Stimulated activated memory B cell treated with anti-CD40 and anti-IgM and Interleukin-4, amounts not matched to agents 10 μg/mL and 1 μg/mL and 100 μg/mL, for 72 hours (primary cell): ENCODE data around the gene TLR7.
A peak's percentile ranks its signal among the peaks of the same experiment; 100 is the strongest.

ENCODE experiments used
- ATAC-seq: fragments of 150-1000 bp; cut with Tn5 transposase; 2 replicates; pipeline ENCODE4 v1.10.0; 2021
- H3K27ac Mint-ChIP-seq: one replicate; pipeline ENCODE4 v1.8.0; 2022; ENCODE audit warnings: mild to moderate bottlenecking, mixed read lengths
- H3K27me3 Mint-ChIP-seq: one replicate; pipeline ENCODE4 v1.8.0; 2022; ENCODE audit warnings: mixed read lengths
- H3K36me3 Mint-ChIP-seq: one replicate; pipeline ENCODE4 v1.8.0; 2022; ENCODE audit warnings: mixed read lengths
- H3K4me1 Mint-ChIP-seq: one replicate; pipeline ENCODE4 v1.8.0; 2022; ENCODE audit warnings: mixed read lengths
- H3K4me3 Mint-ChIP-seq: one replicate; pipeline ENCODE4 v1.8.0; 2022; ENCODE audit warnings: mild to moderate bottlenecking, moderate library complexity, mixed read lengths
- H3K9me3 Mint-ChIP-seq: one replicate; pipeline ENCODE4 v1.8.0; 2022; ENCODE audit warnings: mixed read lengths

The TLR7 gene

DNA sequence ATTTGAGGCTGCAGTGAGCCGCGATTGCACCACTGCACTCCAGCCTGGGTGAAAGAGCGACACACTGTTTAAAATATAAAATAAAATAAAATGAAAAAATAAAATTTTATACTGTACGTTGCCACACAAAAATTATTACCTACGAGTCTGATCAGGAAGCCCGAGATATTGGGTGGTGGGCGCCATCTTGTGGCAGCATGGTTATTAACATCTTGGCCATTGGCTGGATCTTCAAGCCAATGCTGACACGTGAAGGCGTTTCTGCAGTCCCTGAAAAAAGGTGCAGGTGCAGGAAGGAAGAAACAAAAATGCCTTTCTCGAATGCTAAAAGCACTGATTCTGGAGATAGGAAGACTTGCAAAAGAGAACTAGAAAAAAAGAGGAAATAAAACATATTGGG lies 34.6 kb downstream of the TLR7 start:
- H3K27ac Mint-ChIP-seq, result no peak overlapping the region
- H3K4me3 Mint-ChIP-seq, result no peak overlapping the region
- no peaks in the 10 kb centered on the region for H3K27me3 Mint-ChIP-seq
- H3K9me3 Mint-ChIP-seq, result no peaks in the 10 kb centered on the region
- no peaks in the 10 kb centered on the region for H3K36me3 Mint-ChIP-seq
- H3K4me1 Mint-ChIP-seq, result peaks cover 7% of the 10 kb centered on the region
- ATAC-seq, result no peak

DNA sequence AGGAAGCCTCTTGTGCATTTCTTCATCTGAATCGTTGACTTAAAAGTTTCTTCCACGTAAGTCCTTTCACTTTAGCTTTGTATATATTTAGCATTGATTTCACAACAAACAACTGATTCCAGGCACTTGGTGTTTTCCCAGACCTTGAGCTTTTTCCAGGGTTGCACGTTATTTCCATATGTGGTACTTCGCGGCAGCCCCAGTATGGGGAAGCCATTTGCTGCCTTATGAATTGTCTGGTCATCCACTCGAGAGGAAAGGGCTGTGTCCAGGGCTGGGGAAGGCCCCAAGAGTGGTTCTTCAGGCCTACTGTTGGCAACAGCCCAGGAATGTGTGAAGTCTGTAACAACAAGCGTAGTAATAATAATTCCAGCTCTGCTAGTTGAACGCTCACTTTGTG lies 36.8 kb downstream of the TLR7 start:
- H3K27ac Mint-ChIP-seq, result peak overlapping the region; percentile 48
- H3K27me3 Mint-ChIP-seq, result no peaks in the 10 kb centered on the region
- ATAC-seq, result no peak
- H3K4me1 Mint-ChIP-seq, result peaks cover 7% of the 10 kb centered on the region
- H3K36me3 Mint-ChIP-seq, result no peaks in the 10 kb centered on the region
- no peaks in the 10 kb centered on the region for H3K9me3 Mint-ChIP-seq
- H3K4me3 Mint-ChIP-seq, result no peak overlapping the region

DNA sequence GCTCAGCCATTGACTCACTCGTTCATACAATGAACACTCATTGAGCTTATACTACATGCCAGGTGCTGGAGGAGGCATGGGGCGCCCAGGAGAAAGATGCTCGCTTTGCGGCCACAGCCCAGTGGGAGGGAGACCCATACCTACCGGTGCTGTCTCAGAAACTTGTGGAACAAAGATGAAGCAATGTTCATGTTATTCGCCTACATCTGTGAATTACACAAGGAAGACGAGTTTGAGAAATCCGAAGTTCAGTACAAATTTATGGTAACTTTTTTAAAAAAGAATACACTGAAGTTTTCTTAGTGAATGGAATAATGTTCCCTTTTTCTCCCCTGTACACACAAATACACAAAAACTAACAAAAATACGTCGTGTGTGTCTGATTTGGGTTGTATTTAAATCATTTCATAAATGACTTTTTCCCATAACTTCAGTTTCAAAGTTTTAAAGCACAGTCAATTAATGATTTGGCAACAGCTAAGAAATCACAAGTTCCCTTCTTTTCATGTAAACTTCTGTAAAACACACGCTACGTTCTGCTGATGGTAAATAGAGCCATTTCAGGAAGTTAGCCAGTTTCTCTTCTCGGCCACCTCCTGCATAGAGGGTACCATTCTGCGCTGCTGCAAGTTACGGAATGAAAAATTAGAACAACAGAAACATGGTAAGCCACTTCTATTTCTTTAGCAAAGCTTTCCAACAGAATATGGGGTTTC lies 39.3 kb downstream of the TLR7 start, which contains the start of gene TLR8:
TSS of gene TLR8 (plus strand) at position 575 of the 716 bp plus-strand sequence. CDS start at position 662, 87 bp downstream.
- no peak for ATAC-seq
- Mint-ChIP-seq H3K4me1 (peaks cover 7% of the 10 kb centered on the region), H3K36me3 (no peaks in the 10 kb centered on the region), H3K27me3 (no peaks in the 10 kb centered on the region), H3K9me3 (no peaks in the 10 kb centered on the region), H3K27ac (no peak within 1 kb of the TSS), H3K4me3 (no peak within 1 kb of the TSS)

DNA sequence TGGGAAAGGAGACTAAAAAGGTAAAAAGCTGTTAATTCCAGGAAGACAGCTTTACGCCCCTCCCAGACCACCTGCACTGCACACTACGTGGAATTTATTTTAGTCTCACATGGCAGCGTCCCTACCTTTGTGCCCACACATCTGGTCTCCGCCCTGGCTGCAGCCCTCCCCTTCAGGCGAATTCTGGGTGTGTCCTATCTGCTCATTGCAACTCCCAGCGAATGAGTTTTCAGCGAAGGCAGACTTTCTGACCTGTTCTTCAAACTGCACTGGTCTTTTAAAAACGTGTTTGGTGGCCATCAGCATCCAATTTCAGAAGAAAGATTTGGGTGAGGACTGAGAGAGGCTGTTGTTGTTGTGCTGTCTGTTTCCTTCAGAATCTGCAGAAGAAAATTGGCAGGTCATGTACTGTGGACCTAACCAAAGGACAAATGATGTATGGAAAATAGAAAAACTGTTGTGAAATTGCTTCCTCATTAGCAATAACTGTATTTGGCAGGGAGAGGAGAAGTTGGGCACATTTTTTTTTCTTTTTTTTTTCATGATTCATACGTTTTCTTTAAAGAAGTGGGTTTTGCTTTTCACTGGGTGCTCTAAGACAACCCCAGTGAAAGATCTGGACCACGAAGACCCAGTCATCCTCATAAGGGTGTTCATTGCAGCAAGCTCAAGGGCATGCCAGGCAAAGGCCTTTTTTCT lies 43.7 kb downstream of the TLR7 start:
- ATAC-seq, result no peak
- Mint-ChIP-seq H3K27me3 (no peaks in the 10 kb centered on the region), H3K4me1 (peaks cover 8% of the 10 kb centered on the region), H3K27ac (no peak overlapping the region), H3K9me3 (no peaks in the 10 kb centered on the region), H3K36me3 (no peaks in the 10 kb centered on the region), H3K4me3 (no peak overlapping the region)

DNA sequence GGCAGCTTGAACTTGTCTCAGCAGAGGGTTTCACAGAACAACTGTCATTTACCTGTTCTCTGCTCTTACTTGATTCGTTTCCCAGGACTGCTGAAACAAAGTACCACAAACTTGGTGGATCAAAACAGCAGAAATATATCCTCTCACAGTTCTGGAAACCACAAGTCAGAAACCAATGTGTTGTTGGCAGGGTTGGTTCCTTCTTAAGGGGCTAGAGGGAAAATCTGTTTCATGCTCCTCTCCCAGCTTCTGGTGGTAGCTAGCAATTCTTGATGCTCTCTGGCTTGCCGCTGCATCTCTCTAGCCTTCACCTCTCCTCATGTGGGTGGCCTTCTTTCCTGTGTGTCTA lies 44.2 kb downstream of the TLR7 start:
- H3K4me1 Mint-ChIP-seq, result peaks cover 8% of the 10 kb centered on the region
- H3K36me3 Mint-ChIP-seq, result no peaks in the 10 kb centered on the region
- H3K4me3 Mint-ChIP-seq, result no peak overlapping the region
- no peaks in the 10 kb centered on the region for H3K27me3 Mint-ChIP-seq
- no peaks in the 10 kb centered on the region for H3K9me3 Mint-ChIP-seq
- H3K27ac Mint-ChIP-seq, result no peak overlapping the region
- no peak for ATAC-seq

DNA sequence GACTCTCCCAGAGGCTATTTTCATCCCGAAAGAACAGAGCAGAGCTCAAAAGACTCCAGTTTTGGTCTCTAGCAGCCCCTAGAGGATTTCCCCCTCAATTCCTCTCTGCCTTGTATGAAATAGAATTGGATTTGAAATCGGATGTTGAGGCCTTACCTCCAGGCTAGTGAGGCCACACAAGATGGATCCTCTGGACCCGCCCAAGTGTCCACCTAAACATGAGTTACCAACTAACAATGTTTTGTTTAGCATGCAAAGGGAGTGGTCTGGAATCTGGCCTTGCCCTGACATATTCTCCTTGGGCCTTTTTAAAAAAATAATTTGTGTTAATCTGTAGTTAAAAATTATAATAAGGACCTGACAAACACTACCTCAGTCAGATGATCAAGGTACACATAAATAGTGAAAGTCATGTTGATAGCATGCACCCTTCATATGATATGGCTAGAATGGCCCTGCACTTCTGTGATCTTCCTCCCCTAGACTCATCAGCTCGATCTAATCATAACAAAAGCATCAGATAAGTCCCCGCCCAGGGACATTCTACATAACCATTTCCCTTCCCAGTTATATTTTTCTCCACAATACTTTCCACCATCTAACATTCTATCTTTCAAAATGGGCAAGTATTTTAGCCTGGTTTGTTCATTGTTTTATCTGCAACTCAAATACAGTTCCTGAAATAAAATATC lies 46.1 kb downstream of the TLR7 start:
- no peaks in the 10 kb centered on the region for H3K9me3 Mint-ChIP-seq
- H3K4me3 Mint-ChIP-seq, result no peak overlapping the region
- H3K4me1 Mint-ChIP-seq, result peaks cover 8% of the 10 kb centered on the region
- no peak for ATAC-seq
- H3K27me3 Mint-ChIP-seq, result no peaks in the 10 kb centered on the region
- H3K36me3 Mint-ChIP-seq, result no peaks in the 10 kb centered on the region
- H3K27ac Mint-ChIP-seq, result no peak overlapping the region

DNA sequence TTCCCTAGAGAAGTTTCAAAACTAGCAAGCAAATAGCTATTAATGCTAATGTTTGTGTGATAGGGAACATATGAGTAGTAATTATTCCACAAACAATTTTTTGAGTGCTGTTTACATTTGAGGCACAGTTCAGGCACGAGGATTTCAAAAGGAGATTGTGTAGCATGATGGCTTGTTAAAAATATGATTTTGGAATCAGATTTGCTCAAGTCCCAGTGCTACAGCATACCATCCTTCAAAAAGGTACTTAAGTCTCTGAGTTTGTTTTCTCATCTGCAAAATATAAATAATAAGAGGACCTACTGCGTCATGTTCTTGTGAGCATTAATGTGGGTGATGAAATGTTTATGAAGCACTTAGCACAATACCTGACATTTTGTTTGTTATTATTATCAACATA lies 50.9 kb downstream of the TLR7 start:
- H3K27ac Mint-ChIP-seq, result no peak overlapping the region
- H3K4me3 Mint-ChIP-seq, result no peak overlapping the region
- ATAC-seq, result no peak
- no peaks in the 10 kb centered on the region for H3K9me3 Mint-ChIP-seq
- no peaks in the 10 kb centered on the region for H3K36me3 Mint-ChIP-seq
- H3K4me1 Mint-ChIP-seq, result no peaks in the 10 kb centered on the region
- H3K27me3 Mint-ChIP-seq, result no peaks in the 10 kb centered on the region

DNA sequence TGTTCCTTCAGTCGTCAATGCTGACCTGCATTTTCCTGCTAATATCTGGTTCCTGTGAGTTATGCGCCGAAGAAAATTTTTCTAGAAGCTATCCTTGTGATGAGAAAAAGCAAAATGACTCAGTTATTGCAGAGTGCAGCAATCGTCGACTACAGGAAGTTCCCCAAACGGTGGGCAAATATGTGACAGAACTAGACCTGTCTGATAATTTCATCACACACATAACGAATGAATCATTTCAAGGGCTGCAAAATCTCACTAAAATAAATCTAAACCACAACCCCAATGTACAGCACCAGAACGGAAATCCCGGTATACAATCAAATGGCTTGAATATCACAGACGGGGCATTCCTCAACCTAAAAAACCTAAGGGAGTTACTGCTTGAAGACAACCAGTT lies 52.2 kb downstream of the TLR7 start:
- Mint-ChIP-seq H3K27ac (no peak overlapping the region), H3K4me1 (no peaks in the 10 kb centered on the region), H3K4me3 (no peak overlapping the region), H3K27me3 (no peaks in the 10 kb centered on the region), H3K36me3 (no peaks in the 10 kb centered on the region), H3K9me3 (no peaks in the 10 kb centered on the region)
- no peak for ATAC-seq

DNA sequence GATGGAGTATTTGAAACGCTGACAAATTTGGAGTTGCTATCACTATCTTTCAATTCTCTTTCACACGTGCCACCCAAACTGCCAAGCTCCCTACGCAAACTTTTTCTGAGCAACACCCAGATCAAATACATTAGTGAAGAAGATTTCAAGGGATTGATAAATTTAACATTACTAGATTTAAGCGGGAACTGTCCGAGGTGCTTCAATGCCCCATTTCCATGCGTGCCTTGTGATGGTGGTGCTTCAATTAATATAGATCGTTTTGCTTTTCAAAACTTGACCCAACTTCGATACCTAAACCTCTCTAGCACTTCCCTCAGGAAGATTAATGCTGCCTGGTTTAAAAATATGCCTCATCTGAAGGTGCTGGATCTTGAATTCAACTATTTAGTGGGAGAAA lies 52.7 kb downstream of the TLR7 start:
- no peaks in the 10 kb centered on the region for H3K27me3 Mint-ChIP-seq
- H3K4me3 Mint-ChIP-seq, result no peak overlapping the region
- no peak for ATAC-seq
- no peaks in the 10 kb centered on the region for H3K36me3 Mint-ChIP-seq
- H3K9me3 Mint-ChIP-seq, result no peaks in the 10 kb centered on the region
- H3K4me1 Mint-ChIP-seq, result no peaks in the 10 kb centered on the region
- no peak overlapping the region for H3K27ac Mint-ChIP-seq

DNA sequence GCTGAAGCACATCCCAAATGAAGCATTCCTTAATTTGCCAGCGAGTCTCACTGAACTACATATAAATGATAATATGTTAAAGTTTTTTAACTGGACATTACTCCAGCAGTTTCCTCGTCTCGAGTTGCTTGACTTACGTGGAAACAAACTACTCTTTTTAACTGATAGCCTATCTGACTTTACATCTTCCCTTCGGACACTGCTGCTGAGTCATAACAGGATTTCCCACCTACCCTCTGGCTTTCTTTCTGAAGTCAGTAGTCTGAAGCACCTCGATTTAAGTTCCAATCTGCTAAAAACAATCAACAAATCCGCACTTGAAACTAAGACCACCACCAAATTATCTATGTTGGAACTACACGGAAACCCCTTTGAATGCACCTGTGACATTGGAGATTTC lies 54.1 kb downstream of the TLR7 start:
- Mint-ChIP-seq H3K27me3 (no peaks in the 10 kb centered on the region), H3K4me3 (no peak overlapping the region), H3K9me3 (no peaks in the 10 kb centered on the region), H3K4me1 (no peaks in the 10 kb centered on the region), H3K27ac (no peak overlapping the region), H3K36me3 (no peaks in the 10 kb centered on the region)
- ATAC-seq, result no peak

DNA sequence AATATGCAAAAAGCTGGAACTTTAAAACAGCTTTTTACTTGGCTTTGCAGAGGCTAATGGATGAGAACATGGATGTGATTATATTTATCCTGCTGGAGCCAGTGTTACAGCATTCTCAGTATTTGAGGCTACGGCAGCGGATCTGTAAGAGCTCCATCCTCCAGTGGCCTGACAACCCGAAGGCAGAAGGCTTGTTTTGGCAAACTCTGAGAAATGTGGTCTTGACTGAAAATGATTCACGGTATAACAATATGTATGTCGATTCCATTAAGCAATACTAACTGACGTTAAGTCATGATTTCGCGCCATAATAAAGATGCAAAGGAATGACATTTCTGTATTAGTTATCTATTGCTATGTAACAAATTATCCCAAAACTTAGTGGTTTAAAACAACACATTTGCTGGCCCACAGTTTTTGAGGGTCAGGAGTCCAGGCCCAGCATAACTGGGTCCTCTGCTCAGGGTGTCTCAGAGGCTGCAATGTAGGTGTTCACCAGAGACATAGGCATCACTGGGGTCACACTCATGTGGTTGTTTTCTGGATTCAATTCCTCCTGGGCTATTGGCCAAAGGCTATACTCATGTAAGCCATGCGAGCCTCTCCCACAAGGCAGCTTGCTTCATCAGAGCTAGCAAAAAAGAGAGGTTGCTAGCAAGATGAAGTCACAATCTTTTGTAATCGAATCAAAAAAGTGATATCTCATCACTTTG lies 55.2 kb downstream of the TLR7 start:
- Mint-ChIP-seq H3K4me1 (no peaks in the 10 kb centered on the region), H3K36me3 (no peaks in the 10 kb centered on the region), H3K9me3 (no peaks in the 10 kb centered on the region), H3K27me3 (no peaks in the 10 kb centered on the region), H3K27ac (no peak overlapping the region), H3K4me3 (no peak overlapping the region)
- ATAC-seq, result no peak

DNA sequence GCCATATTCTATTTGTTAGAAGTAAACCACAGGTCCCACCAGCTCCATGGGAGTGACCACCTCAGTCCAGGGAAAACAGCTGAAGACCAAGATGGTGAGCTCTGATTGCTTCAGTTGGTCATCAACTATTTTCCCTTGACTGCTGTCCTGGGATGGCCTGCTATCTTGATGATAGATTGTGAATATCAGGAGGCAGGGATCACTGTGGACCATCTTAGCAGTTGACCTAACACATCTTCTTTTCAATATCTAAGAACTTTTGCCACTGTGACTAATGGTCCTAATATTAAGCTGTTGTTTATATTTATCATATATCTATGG lies 55.7 kb downstream of the TLR7 start:
- Mint-ChIP-seq H3K4me1 (no peaks in the 10 kb centered on the region), H3K36me3 (no peaks in the 10 kb centered on the region), H3K9me3 (no peaks in the 10 kb centered on the region), H3K4me3 (no peak overlapping the region), H3K27ac (no peak overlapping the region), H3K27me3 (no peaks in the 10 kb centered on the region)
- no peak for ATAC-seq

DNA sequence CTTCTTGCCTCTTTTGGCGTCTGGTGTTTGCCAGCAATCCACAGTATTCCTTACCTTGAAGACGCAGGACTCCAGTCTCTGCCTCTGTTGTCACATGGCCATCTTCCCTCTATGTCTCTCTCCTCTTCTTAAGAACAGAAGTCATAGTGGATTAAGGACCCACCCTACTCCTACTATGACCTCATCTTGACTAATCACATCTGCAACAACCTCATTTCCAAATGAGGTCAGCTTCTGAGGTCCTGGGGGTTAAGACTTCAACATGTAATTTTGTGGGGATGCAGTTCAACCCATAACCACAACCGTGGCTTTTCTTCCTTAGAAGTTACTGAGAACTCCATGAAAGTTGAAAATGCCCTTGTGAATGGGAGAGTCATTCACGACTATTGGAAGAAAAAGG lies 62.8 kb downstream of the TLR7 start:
- H3K9me3 Mint-ChIP-seq, result no peaks in the 10 kb centered on the region
- no peaks in the 10 kb centered on the region for H3K36me3 Mint-ChIP-seq
- H3K4me1 Mint-ChIP-seq, result no peaks in the 10 kb centered on the region
- H3K27me3 Mint-ChIP-seq, result no peaks in the 10 kb centered on the region
- H3K27ac Mint-ChIP-seq, result no peak overlapping the region
- ATAC-seq, result no peak
- no peak overlapping the region for H3K4me3 Mint-ChIP-seq

DNA sequence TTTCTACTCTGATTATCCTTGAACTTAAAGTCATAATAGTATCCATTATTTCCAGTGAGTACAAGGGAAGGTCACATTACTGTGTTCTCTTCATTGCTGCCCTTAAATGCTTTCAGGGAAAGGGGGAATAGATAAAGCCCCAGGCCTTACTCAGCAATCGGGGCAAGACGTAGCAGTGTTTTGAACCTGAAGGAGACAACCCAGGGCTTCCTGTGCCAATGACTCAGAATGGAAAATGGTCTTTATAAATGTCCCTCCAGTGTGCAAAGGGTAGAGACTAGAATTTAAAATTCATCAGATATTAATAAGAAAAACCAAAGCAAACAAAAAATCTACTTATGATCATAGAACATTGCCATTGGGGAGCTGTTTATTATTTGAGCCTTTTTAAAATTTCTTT lies 63.3 kb downstream of the TLR7 start:
- Mint-ChIP-seq H3K27me3 (no peaks in the 10 kb centered on the region), H3K36me3 (no peaks in the 10 kb centered on the region), H3K9me3 (no peaks in the 10 kb centered on the region), H3K4me3 (no peak overlapping the region), H3K27ac (no peak overlapping the region), H3K4me1 (no peaks in the 10 kb centered on the region)
- no peak for ATAC-seq

DNA sequence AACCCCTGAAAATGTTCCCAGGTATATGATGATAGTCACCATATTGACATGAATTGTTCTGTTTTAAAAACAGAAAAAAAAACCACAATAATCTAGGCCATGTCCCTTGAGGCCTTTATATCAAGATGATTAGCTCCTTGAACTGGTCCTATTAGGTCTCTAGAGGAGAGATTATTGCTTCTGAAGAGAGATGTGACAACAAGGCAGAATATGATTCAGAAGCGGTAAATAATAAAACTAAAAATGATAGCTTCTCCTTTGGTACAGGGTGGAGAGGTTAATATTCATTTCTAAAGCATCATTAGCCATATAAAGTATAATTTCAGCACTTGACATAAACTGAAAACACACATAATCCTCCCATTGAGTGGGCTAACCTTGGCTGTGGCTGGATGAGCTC lies 65.4 kb downstream of the TLR7 start:
- Mint-ChIP-seq H3K4me3 (no peak overlapping the region), H3K4me1 (no peaks in the 10 kb centered on the region), H3K9me3 (no peaks in the 10 kb centered on the region), H3K27me3 (no peaks in the 10 kb centered on the region), H3K27ac (no peak overlapping the region), H3K36me3 (no peaks in the 10 kb centered on the region)
- no peak for ATAC-seq
